ENCODE results near the gene ZSCAN23.
"Not testable (repeated sequence)": the region's sequence is repeated elsewhere in the genome, so short reads cannot be mapped to it uniquely, and the experiment has no call there.

Gene ZSCAN23

GRCh38 chr6:28433119-28433518 is 10.2 kb downstream of the ZSCAN23 start:
- DNase-seq: no peak

- no peak for DNase-seq
Observed at GRCh38 chr6:28429781-28430180, 13.5 kb downstream of the ZSCAN23 start.

DNA sequence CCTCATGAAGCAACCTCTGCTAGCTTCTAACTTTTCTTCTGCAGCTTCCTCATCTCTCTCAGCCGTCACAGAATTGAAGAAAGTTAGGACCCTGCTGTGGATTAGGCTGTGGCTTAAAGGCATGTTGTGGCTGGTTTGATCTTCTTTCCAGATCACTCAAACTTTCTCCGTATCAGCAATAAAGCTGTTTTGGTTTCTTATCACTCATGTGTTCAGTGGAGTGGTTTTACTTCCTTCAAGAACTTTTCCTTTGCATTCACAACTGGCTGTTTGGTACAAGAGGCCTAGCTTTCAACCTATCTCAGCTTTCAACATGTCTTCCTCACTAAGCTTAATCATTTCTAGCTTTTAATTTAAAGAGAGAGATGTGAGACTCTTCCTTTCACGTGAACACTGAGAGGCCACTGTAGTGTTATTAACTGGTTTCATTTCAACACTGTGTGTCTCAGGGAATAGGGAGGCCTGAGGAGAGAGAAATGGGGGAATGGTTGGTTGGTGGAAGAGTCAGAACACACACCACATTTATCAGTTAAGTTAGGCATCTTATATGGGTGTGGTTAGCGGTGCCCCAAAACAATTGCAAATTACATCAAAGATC is 17.2 kb downstream of the ZSCAN23 start:
- no peak for DNase-seq

- DNase-seq: no peak
Observed at GRCh38 chr6:28424163-28424562, 19.1 kb downstream of the ZSCAN23 start.

DNA sequence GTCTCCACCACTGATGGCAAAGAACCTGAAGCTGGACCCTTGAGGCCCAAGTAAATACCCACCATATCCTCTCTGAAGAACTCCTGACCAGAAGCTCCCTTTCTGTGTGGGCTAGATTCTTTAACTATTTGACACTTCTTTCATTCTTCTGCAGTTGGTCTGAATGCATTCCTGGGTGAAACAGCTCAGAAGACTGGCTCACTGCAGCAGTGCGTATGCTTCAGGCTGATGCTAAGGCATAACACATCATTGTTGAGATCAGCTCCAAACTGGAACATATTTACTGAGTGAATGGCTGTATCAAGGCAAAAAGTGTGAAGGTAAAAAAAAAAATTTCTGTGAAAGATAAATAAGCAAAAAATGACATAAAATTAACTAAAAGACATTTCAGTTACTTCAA is 19.7 kb downstream of the ZSCAN23 start:
- DNase-seq: no peak

GRCh38 chr6:28413681-28414080 is 29.6 kb downstream of the ZSCAN23 start:
- DNase-seq: no peak

GRCh38 chr6:28410767-28411166 is 32.5 kb downstream of the ZSCAN23 start:
- no peak for DNase-seq

DNA sequence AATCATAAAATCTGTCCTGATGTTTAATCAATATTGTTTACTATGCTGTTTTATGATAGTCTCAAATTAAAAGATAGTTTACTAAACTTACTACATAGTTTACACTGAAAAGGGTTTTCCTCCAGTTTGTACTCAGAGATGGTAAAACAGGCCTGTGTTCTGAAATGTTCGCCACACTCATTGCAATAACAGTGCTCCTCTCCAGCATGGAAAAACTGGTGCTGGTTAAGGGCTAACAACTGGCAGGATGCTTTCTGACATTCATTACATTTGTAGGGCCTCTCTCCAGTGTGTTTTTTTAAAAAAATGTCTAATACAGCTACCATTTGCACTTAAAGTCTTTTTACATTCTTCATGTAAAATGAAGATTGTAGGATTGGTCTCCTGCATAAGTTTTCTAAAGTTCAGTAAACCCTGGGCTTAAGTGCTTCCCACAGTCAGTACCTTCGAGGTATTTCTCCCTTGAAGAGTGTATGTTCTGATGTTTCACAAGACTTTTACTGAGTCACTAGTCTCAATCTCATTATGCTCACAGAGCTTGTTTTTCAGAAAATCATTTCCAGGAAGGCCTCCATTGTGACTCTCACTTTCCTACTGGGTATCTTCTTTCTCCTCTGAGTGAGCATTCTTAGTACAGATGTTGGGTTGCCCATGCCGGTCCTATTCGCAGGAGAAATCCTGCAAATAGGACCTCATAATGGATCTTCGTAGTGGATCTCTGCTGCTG is 35.1 kb downstream of the ZSCAN23 start:
- DNase-seq: no peak

- no peak for DNase-seq
Observed at GRCh38 chr6:28407401-28407800, 35.9 kb downstream of the ZSCAN23 start.

DNA sequence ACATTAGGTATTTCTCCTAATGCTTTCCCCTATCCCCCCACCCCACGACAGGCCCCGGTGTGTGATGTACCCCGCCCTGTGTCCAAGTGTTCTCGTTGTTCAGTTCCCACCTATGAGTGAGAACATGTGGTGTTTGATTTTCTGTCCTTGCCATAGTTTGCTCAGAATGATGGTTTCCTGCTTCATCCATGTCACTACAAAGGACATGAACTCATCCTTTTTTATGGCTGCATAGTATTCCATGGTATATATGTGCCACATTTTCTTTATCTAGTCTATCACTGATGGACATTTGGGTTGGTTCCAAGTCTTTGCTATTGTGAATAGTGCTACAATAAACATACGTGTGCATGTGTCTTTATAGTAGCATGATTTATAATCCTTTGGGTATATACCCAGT is 39.4 kb downstream of the ZSCAN23 start:
- not testable (repeated sequence) for DNase-seq

- DNase-seq: no peak
Observed at GRCh38 chr6:28402197-28402596, 41.1 kb downstream of the ZSCAN23 start.

GRCh38 chr6:28401172-28401571 is 42.1 kb downstream of the ZSCAN23 start:
- no peak for DNase-seq

DNA sequence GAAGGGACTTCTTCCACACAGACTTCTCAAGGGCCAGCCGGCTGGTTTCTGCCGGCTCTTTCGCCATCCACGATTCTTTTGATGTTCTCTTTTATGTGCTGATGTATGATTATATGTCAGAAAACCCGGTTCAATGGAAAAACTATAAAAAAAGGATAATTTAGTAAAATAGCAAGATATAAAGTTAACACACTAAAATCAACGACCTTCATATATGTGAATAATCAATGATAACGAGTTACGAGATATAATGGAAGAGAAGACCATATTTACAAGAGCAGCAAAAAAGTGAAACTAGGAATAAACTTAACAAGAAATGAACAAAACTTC is 43.2 kb downstream of the ZSCAN23 start:
- no peak for DNase-seq

- DNase-seq: peak; percentile 92
Observed at GRCh38 chr6:28399350-28400121, 43.8 kb downstream of the ZSCAN23 start, which contains the start of gene ZSCAN12. ZSCAN12 (minus strand) TSS chr6:28399747; CDS start chr6:28398405, 1,342 bp downstream.

GRCh38 chr6:28395918-28396317 is 47.4 kb downstream of the ZSCAN23 start:
- DNase-seq: no peak

DNA sequence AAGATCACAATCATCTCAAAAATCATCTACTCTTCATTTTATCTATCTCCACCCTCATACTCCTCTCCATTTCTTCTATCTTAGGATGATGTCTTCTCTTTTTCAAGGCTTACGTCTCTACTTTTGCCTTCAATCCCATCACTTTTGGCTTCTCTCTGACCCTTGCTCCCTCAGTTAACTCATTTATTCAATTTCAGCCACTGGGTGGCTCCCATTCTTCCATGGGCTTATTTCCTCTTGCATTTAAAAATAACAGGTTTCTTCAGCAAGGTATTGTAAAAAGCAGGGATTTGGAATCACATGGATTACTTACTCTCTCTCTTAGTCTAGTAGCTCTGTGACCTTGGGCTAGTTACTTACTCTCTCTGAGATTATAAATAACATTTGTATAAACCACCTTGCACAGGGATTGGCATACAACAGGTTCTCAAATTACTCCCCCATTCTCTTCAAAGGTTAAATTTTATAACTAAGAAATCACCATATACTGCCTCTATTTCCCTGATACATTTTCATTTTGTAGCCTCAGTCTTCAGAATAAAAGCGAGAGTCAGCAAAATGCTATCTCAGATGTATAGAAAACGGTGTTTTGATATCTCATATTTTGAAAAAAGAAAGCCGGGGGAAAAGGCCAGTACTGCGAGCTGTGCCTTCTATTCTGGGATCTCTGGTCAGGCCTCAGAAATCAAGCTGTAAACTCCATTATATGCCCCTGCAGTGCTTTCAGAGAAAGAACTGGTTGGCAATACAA is 49.2 kb downstream of the ZSCAN23 start:
- no peak for DNase-seq

GRCh38 chr6:28390688-28391087 is 52.6 kb downstream of the ZSCAN23 start:
- no peak for DNase-seq

DNA sequence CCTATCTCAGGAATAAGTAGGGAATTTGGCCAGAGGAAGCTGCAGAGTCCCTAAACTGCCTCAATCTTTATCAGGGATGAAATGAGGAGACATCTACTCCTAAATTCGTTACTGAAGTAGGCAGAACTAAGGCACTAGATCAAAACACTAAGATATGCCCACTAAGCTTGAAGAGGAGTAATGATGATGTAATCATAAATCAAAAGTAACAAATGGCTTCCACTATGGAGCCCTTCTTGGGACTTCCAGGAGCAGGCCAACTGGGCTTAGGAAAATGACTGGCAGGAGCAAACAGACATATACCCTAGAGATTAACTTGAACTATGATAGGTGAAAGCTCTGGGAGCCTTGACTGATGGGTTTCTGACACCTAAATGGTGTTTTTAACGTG is 59.2 kb downstream of the ZSCAN23 start:
- no peak for DNase-seq

DNA sequence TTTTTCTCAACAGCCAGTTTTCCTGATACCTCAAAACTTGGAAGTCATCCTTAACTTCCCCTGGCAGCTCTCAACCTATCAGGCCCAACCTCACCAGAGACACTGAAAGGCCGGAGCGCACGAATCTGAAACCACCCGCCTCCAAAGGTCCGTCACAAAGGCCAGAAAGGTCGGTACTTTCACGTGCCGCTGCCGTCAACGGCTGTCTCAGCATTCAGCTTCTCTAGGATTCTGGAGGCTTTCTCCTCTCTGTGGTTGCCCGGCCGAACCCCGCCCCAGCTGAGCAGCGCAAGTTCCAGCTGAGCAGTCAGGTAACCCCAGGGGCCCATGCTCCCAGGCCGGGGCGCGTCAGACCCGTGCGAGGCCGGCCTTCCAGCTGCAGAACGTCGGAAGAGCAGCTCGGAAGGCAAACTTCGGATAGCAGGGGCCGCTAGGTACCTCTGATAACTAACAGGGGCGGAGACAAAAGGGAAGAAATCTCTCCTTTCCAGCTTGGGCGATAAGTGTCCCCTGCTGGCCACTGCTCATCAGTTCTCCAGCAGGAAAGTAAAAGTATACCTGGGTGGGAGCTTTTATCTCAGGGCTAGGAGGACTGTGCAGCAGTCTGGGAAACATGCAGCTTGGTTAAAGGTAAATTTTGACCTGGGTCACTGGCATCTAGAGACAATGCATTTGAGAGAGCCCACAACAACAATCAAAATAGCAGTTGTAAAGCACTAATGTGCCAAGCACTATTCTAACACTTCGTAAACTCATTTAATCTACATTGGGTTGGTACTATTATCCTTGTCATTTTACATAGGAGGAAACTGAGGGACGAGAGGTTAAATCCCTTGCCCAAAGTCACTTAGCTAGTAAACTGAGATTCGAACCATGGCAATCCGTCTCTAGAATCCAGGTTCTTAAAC is 59.8 kb downstream of the ZSCAN23 start:
- DNase-seq: peak; percentile 93

Data from islet precursor cell (in vitro differentiated cells).